Endodermal cell (in vitro differentiated cells): ENCODE data around the gene SYNPO2. TPM values are rescaled to one million over a fixed set of nuclear protein-coding genes. Genes with fewer than 3 reads are reported as not detected.

ENCODE experiments used
- DNase-seq: peaks from one replicate; pipeline ENCODE4 v3.0.0-alpha.2; 2017
- H3K27ac ChIP-seq: 2 replicates; pipeline ENCODE4 v1.5.1; 2013; ENCODE audit warnings: mild to moderate bottlenecking, low read depth, low read length, moderate library complexity
- H3K27me3 ChIP-seq: 2 replicates; pipeline ENCODE4 v1.6.1; 2013; ENCODE audit warnings: mild to moderate bottlenecking, low read length, moderate library complexity; ENCODE audit not compliant: insufficient read depth, control insufficient read depth, poor library complexity, severe bottlenecking
- H3K36me3 ChIP-seq: 2 replicates; pipeline ENCODE4 v1.7.0; 2013; ENCODE audit warnings: mild to moderate bottlenecking, low read length, moderate library complexity; ENCODE audit not compliant: control insufficient read depth, insufficient read depth
- H3K4me1 ChIP-seq: one replicate; pipeline ENCODE4 v1.7.0; 2013; ENCODE audit warnings: low read length; ENCODE audit not compliant: control insufficient read depth, insufficient read depth
- H3K4me3 ChIP-seq: 2 replicates; pipeline ENCODE4 v1.5.1; 2013; ENCODE audit warnings: mild to moderate bottlenecking, low read length, moderate library complexity
- H3K9ac ChIP-seq: 2 replicates; pipeline ENCODE4 v1.6.1; 2013; ENCODE audit warnings: mild to moderate bottlenecking, low read length, moderate library complexity; ENCODE audit not compliant: poor library complexity, severe bottlenecking; ENCODE audit errors: extremely low read depth
- H3K9me3 ChIP-seq: 2 replicates; pipeline ENCODE4 v1.6.1; 2013; ENCODE audit warnings: mild to moderate bottlenecking, low read length, moderate library complexity; ENCODE audit not compliant: control insufficient read depth
- H3K27ac Mint-ChIP-seq: 2 replicates; pipeline ENCODE4 v1.8.0; 2020; ENCODE audit warnings: mixed read lengths
- H3K27me3 Mint-ChIP-seq: 2 replicates; pipeline ENCODE4 v1.8.0; 2021; ENCODE audit warnings: mild to moderate bottlenecking, mixed read lengths; ENCODE audit not compliant: insufficient read depth
- H3K36me3 Mint-ChIP-seq: 2 replicates; pipeline ENCODE4 v1.8.0; 2020; ENCODE audit warnings: low read depth, mixed read lengths
- H3K4me1 Mint-ChIP-seq: 2 replicates; pipeline ENCODE4 v1.8.0; 2020; ENCODE audit warnings: mixed read lengths
- H3K4me3 Mint-ChIP-seq: 2 replicates; pipeline ENCODE4 v1.8.0; 2020; ENCODE audit warnings: mild to moderate bottlenecking, moderate library complexity, mixed read lengths
- H3K9me3 Mint-ChIP-seq: 2 replicates; pipeline ENCODE4 v1.8.0; 2020; ENCODE audit warnings: mild to moderate bottlenecking, mixed read lengths
- CTCF ChIP-seq: fragments of 200-600 bp; sonication (generic); conservative IDR thresholded peaks from 2 replicates; pipeline ENCODE4 v1.5.0; 2021; ENCODE audit warnings: antibody characterized with exemption, mild to moderate bottlenecking
- WGBS, 2 experiments: methylation state at CpG; one replicate each; pipeline versions ENCODE4 v1.1.5 to v1.1.7; 2013; ENCODE audit warnings: missing lambda C conversion rate in 2 of 2, mixed read lengths in 1 of 2; ENCODE audit not compliant: insufficient coverage in 1 of 2, insufficient read length in 1 of 2; 5-methylcytosine and 5-hydroxymethylcytosine counted together
- total RNA-seq, 2 donors: library from RNA; stranded (reverse); fragmentation: NEBNext Ultra II Directional in 1 of 2; extraction: Animal tissue kit (Norgen Biotek cat#: 25700) in 1 of 2; gene quantifications; 2 replicates in 1 of 2; 3 replicates in 1 of 2; pipeline ENCODE4 v1.2.1, GENCODE V29; 2021

Gene SYNPO2
- total RNA-seq, 2 donors from 2014 or later: 0.09 to 0.37 TPM

GRCh38 chr4:118950929-118951570 is 62.4 kb downstream of the SYNPO2 start:
- no peak for DNase-seq
- Histone ChIP-seq H3K27ac (no peak overlapping the region), H3K9me3 (no peaks in the 10 kb centered on the region), H3K9ac (no peak overlapping the region), H3K27me3 (no peaks in the 10 kb centered on the region), H3K4me3 (no peak overlapping the region), H3K36me3 (no peaks in the 10 kb centered on the region), H3K4me1 (no peaks in the 10 kb centered on the region)
- WGBS, 2 experiments: 90% methylated on average over 1 of the region's 1 CpG; no CpG with 5 or more reads in 1 of the 2 experiments
- H3K4me1 Mint-ChIP-seq: no peaks in the 10 kb centered on the region
- H3K27ac Mint-ChIP-seq: no peak overlapping the region
- TF ChIP-seq CTCF: no peak
- no peaks in the 10 kb centered on the region for H3K36me3 Mint-ChIP-seq
- no peaks in the 10 kb centered on the region for H3K9me3 Mint-ChIP-seq
- no peaks in the 10 kb centered on the region for H3K27me3 Mint-ChIP-seq
- no peak overlapping the region for H3K4me3 Mint-ChIP-seq

- Histone ChIP-seq H3K9me3 (no peaks in the 10 kb centered on the region), H3K4me3 (no peak overlapping the region), H3K27ac (no peak overlapping the region), H3K27me3 (no peaks in the 10 kb centered on the region), H3K36me3 (no peaks in the 10 kb centered on the region), H3K9ac (no peak overlapping the region), H3K4me1 (no peaks in the 10 kb centered on the region)
- 66 to 72% methylated on average over 4 of the region's 4 CpGs for WGBS, 2 experiments
- no peak for DNase-seq
- TF ChIP-seq CTCF: no peak
- Mint-ChIP-seq H3K9me3 (no peaks in the 10 kb centered on the region), H3K4me1 (no peaks in the 10 kb centered on the region), H3K36me3 (no peaks in the 10 kb centered on the region), H3K4me3 (no peak overlapping the region), H3K27me3 (no peaks in the 10 kb centered on the region), H3K27ac (no peak overlapping the region)
Measured at GRCh38 chr4:118953276-118953675, 64.6 kb downstream of the SYNPO2 start.

GRCh38 chr4:118954246-118954645 is 65.6 kb downstream of the SYNPO2 start:
- H3K9ac ChIP-seq: no peak overlapping the region
- H3K36me3 Mint-ChIP-seq: no peaks in the 10 kb centered on the region
- no peaks in the 10 kb centered on the region for H3K36me3 ChIP-seq
- 78 to 90% methylated on average over 2 of the region's 2 CpGs for WGBS, 2 experiments
- no peaks in the 10 kb centered on the region for H3K27me3 ChIP-seq
- no peak overlapping the region for H3K27ac Mint-ChIP-seq
- no peak for TF ChIP-seq CTCF
- no peaks in the 10 kb centered on the region for H3K9me3 Mint-ChIP-seq
- H3K4me3 ChIP-seq: no peak overlapping the region
- no peak overlapping the region for H3K4me3 Mint-ChIP-seq
- no peaks in the 10 kb centered on the region for H3K4me1 Mint-ChIP-seq
- DNase-seq: no peak
- no peaks in the 10 kb centered on the region for H3K27me3 Mint-ChIP-seq
- H3K4me1 ChIP-seq: no peaks in the 10 kb centered on the region
- H3K9me3 ChIP-seq: no peaks in the 10 kb centered on the region
- H3K27ac ChIP-seq: no peak overlapping the region
